NCI-H1092 (cell line): ENCODE measurements around the gene AMZ2.
"Not testable (repeated sequence)": the region's sequence is repeated elsewhere in the genome, so short reads cannot be mapped to it uniquely, and the experiment has no call there.

ENCODE experiments used
- DNase-seq: peaks from one replicate; lab custom pipeline; 2025; lab: John Stamatoyannopoulos, UW

AMZ2 gene

DNA sequence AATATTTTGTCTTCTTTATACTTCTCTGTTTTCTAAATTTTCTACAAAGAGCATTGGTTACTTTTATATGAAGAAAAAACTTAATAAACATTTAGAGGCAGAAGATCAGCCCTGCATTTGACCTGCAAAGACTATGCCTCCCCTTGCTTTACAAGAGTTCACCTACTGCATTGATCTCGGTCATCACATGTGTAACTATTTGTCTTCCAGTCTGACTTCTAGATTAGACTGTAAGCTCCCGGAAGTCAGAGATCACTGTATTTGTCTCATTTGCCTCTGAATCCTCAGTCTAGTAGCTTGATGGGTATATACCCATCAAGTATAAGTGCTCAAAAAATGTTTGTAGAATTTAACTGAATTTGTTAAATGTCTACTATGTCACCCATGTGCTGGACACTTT, 27.7 kb upstream of the AMZ2 start:
- not testable (repeated sequence) for DNase-seq

DNA sequence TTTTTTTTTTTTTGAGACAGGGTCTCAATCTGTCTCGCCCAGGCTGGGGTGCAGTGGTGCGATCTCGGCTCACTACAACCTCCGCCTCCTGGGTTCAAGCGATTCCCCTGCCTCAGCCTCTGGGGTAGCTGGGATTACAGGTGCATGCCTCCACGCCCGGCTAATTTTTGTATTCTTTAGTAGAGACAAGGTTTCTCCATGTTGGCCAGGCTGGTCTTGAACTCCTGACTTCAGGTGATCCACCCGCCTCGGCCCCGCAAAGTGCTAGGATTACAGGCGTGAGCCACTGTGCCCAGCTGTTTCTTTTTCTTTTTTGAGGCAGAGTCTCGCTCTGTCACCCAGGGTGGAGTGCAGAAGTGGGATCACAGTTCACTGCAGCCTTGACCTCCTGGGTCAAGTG, 27.1 kb upstream of the AMZ2 start:
- DNase-seq: not testable (repeated sequence)

GRCh38 chr17:68221786-68222185, 26.1 kb upstream of the AMZ2 start:
- DNase-seq: no peak

DNA sequence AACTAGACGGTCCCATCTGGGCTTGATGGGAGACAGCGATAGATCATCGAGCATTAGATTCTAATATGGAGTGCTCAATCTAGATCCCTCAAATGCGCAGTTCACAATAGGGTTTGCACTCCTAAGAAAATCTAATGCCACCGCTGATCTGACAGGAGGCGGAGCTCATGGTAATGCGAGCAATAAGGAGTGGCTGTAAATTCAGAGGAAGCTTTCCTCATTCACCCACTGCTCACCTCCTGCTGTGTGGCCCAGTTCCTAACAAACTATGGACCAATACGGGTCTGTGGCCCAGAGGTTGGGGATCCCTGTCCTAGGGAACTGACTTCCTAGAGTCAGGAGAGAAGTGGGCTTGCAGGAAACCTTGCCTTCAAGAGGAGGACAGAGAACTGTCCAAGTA, 25.2 kb upstream of the AMZ2 start:
- no peak for DNase-seq

- DNase-seq: not testable (repeated sequence)
Observed at GRCh38 chr17:68225055-68225454, 22.8 kb upstream of the AMZ2 start.

GRCh38 chr17:68228039-68228680, 19.7 kb upstream of the AMZ2 start:
- not testable (repeated sequence) for DNase-seq

- no peak for DNase-seq
Observed at GRCh38 chr17:68228817-68229570, 18.8 kb upstream of the AMZ2 start.

- no peak for DNase-seq
Observed at GRCh38 chr17:68229619-68230018, 18.2 kb upstream of the AMZ2 start.

DNA sequence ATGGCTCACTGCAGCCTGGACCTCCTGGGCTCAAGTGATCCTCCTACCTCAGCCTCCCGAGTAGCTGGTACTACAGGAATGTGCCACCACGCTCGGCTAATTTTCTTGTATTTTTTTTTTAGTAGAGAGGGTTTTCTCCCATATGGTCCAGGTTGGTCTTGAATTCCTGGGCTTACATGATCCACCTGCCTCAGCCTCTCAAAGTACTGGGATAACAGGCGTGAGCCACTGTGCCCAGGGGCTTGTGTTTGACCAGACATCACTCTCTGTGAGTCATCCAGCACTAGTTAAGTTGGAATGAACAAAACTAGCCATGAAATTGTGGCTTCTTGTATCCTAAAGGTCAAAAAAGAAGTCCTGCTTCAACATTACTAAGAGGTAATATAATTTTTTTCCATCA, 16.7 kb upstream of the AMZ2 start:
- DNase-seq: not testable (repeated sequence)

DNA sequence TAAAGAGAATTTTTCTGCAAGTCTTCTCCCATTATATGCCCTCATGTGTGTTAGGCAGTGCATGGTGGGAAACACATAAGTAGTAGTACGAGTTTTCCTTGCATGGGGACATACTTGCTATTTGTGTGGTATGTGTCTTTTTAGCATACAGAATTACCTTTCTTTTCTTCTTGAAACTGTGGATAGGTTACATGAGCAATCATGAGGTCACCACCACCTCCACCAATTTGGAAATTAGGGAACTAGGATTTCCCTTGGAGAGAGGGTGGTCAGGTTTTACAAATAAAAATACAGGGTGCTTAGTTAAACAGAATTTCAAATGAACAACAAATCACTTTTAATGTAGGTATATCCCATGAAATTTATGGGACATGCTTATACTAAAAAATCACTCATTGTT, 16.3 kb upstream of the AMZ2 start:
- no peak for DNase-seq

GRCh38 chr17:68232741-68233140, 15.1 kb upstream of the AMZ2 start:
- not testable (repeated sequence) for DNase-seq

GRCh38 chr17:68234726-68235335, 13.0 kb upstream of the AMZ2 start:
- not testable (repeated sequence) for DNase-seq

- not testable (repeated sequence) for DNase-seq
Observed at GRCh38 chr17:68235336-68235791, 12.5 kb upstream of the AMZ2 start.

GRCh38 chr17:68237369-68238163, 10.3 kb upstream of the AMZ2 start:
- DNase-seq: not testable (repeated sequence)

DNA sequence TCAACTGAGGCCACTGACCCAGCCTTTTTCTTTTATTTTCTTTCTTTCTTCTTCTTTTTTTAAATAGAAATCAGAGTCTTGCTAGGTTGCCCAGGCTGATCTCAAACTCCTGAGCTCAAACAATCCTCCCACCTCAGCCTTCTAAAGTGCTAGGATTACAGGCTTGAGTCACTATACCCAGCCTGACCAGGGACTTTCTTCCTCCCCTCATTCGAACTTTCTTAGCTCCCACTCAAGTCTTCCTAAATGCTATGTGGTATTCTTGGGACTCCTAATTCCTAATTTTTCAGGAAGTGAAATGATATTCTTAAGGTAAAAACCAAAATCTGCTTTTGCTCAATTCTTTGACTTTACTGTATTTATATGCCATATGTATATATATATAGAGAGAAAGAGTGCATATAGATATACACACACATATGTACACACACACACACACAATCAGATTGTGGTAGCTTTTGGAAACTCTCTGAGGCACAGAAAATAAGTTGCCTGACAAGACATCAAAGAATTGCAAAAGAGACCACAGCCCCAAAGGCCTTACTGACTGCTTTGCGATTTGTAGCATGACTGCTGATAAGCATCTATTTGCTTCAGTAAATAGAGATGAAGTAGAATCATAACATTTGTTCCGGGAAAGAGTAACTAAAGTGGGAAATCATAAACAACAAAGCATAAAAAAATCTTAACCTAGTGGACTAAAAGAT, 9.5 kb upstream of the AMZ2 start:
- no peak for DNase-seq

DNA sequence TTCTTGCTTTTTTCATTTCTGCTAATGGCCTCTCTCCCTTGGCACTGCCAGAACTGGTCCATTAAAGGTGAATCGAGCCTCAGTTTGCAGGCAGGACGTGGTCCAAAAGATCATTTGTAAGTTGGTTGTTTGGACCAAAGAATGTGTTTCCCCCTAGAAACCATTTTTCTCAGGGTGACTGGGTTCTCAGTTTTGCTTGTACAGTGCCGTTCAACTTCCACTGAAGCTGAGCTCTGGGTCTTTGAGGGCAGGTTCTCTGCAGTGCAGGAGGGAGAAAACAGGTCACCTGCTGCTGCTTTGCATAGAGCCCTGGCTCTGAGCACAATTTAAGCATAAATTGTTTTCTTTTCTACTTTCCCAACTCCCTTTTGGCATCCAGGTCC, 9.0 kb upstream of the AMZ2 start:
- no peak for DNase-seq

DNA sequence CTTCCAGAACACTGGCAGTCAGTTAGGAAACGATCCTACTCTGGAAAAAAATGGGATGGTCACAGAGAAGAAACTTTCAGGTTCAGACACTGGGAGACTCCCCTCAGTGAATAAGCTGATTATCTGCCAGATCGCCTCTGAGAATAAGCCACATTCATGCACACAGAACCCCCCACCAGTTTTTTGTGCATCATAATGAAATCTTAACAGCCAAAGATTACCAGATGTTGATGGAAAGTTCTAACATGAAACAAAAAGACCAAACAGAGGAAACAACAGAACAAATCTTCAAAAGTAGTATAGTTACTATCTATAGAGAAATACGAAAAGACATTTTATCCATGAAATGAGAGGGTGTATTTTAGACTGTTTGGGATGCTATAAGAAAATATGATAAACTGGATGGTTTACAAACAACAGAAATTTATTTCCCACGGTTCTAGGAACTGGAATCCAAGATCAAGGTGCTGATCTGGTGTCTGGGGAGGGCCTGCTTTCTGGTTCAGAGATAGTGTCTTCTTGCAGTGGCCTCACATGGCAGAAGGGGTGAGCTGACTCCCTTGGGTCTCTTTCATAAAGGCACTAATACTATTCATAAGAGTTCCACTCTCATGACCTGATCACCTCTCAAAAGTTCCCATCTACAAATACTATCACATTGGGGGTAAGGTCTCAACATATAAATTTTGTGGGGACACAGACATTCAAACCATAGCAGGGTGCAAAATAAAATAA, 8.0 kb upstream of the AMZ2 start:
- DNase-seq: no peak

GRCh38 chr17:68246271-68247028, 1.4 kb upstream of the AMZ2 start:
- no peak for DNase-seq

GRCh38 chr17:68248199-68248825, 469 bp downstream of the AMZ2 start:
- peak; percentile 71 for DNase-seq

- DNase-seq: no peak
Observed at GRCh38 chr17:68248891-68249290, 1.0 kb downstream of the AMZ2 start.
